ENCODE measurements around the gene MAML1.

The MAML1 gene

GRCh38 chr5:179783128-179783527, 50.5 kb downstream of the MAML1 start:
- no peak for TF ChIP-seq CTCF (IDR thresholded peaks at IDR 0.05)

- TF ChIP-seq CTCF (IDR thresholded peaks at IDR 0.05) = no peak
These were observed 54.2 kb downstream of the MAML1 start for GRCh38 chr5:179786861-179787260.

GRCh38 chr5:179788193-179788854, 55.7 kb downstream of the MAML1 start:
- no peak for TF ChIP-seq CTCF (IDR thresholded peaks at IDR 0.05)

- no peak for TF ChIP-seq CTCF (IDR thresholded peaks at IDR 0.05)
These were observed 59.4 kb downstream of the MAML1 start for GRCh38 chr5:179791881-179792611.

GRCh38 chr5:179792612-179793467, 60.2 kb downstream of the MAML1 start:
- TF ChIP-seq CTCF (IDR thresholded peaks at IDR 0.05) = no peak

- no peak for TF ChIP-seq CTCF (IDR thresholded peaks at IDR 0.05)
These were observed 61.0 kb downstream of the MAML1 start, which contains the start of gene LTC4S for GRCh38 chr5:179793468-179794139. Gene LTC4S, plus strand, starts transcription at chr5:179793986. Its CDS starts 95 bp downstream, at chr5:179794081.

- TF ChIP-seq CTCF (IDR thresholded peaks at IDR 0.05) = no peak
These were observed 61.5 kb downstream of the MAML1 start for GRCh38 chr5:179794171-179794570.
